GM21723 (cell line): ENCODE data around the gene PTMS.

Experiments
- ATAC-seq: cut with Tn5 transposase; IDR thresholded peaks from one replicate; pipeline ENCODE4 v1.9.1; 2021; ENCODE audit warnings: mild to moderate bottlenecking, moderate library complexity; ENCODE audit not compliant: unreplicated experiment

PTMS gene

GRCh38 chr12:6787309-6787708 lies 21.1 kb downstream of the PTMS start:
- ATAC-seq = no peak

- no peak for ATAC-seq
Measured at GRCh38 chr12:6788972-6789924, 23.1 kb downstream of the PTMS start, which contains the start of gene CD4. TSS of gene CD4 (plus strand) at chr12:6789528. CDS start at chr12:6800139, 10,611 bp downstream.

- no peak for ATAC-seq
Measured at GRCh38 chr12:6790496-6791150, 24.5 kb downstream of the PTMS start.

- ATAC-seq = peak; percentile 21
Measured at GRCh38 chr12:6791931-6792520, 25.9 kb downstream of the PTMS start.

- peak; percentile 61 for ATAC-seq
Measured at GRCh38 chr12:6792522-6793201, 26.5 kb downstream of the PTMS start.

- no peak for ATAC-seq
Measured at GRCh38 chr12:6795088-6795487, 28.9 kb downstream of the PTMS start.

GRCh38 chr12:6796576-6796975 lies 30.4 kb downstream of the PTMS start:
- ATAC-seq = no peak

- no peak for ATAC-seq
Measured at GRCh38 chr12:6799147-6799546, 33.0 kb downstream of the PTMS start.

GRCh38 chr12:6807170-6807569 lies 41.0 kb downstream of the PTMS start:
- no peak for ATAC-seq

GRCh38 chr12:6809056-6809455 lies 42.9 kb downstream of the PTMS start:
- no peak for ATAC-seq

- ATAC-seq = no peak
Measured at GRCh38 chr12:6810758-6811157, 44.6 kb downstream of the PTMS start.

- ATAC-seq = no peak
Measured at GRCh38 chr12:6813363-6813762, 47.2 kb downstream of the PTMS start.

GRCh38 chr12:6816598-6816997 lies 50.4 kb downstream of the PTMS start:
- no peak for ATAC-seq

- ATAC-seq = no peak
Measured at GRCh38 chr12:6817098-6817497, 50.9 kb downstream of the PTMS start.

GRCh38 chr12:6817662-6818157 lies 51.5 kb downstream of the PTMS start:
- no peak for ATAC-seq

- no peak for ATAC-seq
Measured at GRCh38 chr12:6818222-6818621, 52.1 kb downstream of the PTMS start.

- ATAC-seq = no peak
Measured at GRCh38 chr12:6818645-6819044, 52.5 kb downstream of the PTMS start.

GRCh38 chr12:6819106-6820030 lies 53.2 kb downstream of the PTMS start:
- no peak for ATAC-seq

- ATAC-seq = no peak
Measured at GRCh38 chr12:6820166-6820565, 54.0 kb downstream of the PTMS start.
